G401.6 (cell line): ENCODE measurements around the gene AP3S2.
A peak's percentile ranks its signal among the peaks of the same experiment; 100 is the strongest.
"Not testable (repeated sequence)": the region's sequence is repeated elsewhere in the genome, so short reads cannot be mapped to it uniquely, and the experiment has no call there.

Source experiments
- FAIRE-seq: peaks from 2 replicates; lab custom pipeline; 2012; peaks lifted over from hg19 to GRCh38; lab: Jason Lieb, UNC

Gene AP3S2

DNA sequence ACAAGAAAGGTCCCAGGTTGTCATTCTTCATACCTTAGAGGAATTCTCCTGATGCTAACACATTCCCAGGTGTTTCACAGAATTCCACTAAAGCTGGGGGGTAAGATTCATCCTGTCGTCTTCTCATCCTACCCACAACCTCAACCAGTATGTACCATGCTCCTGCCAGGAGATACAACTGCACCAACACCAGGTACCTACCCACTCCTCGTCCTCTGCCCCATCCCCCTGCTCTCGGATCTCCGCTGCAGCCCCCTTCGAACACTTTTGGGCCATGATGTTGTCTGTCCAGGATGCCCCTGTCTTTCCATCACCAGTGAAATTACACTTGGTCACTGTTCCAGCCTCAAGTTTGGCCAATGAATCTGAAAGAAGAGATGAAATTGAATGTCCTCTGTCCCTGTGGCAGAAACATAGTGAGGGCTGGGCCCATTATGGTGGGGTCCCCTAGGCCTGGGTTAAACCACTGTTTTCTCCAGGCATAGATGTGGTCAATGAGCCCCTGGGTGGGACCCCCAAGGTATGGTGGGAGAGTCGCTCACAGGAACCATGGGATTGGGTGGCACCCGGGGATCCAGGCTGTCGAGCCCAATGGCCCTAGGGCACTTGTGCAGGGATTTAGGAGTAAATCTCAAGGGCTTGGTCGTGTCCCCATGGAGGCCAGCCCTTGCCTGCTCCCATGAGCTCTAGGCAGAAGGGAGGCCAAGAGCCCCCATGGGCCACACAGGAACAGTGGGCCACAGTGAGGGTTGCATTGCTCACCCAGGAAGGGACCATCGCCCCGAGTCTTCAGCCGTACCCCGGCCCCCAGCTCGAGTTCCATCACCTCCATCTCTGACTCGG is 9.4 kb upstream of the AP3S2 start:
- no peak for FAIRE-seq

DNA sequence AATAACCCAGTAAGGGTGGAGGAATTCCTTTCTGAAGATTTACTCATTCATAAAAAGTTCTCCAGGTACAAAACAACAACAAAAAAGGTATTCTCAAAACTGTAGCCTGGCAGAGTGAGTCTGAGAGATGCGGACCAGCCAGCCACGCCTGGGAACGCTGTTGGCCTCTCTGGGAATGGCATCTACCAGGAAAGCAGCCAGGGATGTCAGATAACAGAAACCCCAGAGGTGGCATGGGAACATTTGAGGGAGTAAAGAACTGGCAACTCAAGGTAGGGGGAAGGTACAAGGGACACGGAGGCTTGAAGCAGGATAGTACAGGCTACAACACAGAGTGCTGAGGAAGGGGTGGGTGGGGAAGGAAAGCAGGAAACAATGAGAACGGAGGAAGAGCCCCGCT is 7.1 kb upstream of the AP3S2 start:
- FAIRE-seq = no peak

GRCh38 chr15:89899951-89900567 is 6.3 kb upstream of the AP3S2 start:
- FAIRE-seq = no peak

DNA sequence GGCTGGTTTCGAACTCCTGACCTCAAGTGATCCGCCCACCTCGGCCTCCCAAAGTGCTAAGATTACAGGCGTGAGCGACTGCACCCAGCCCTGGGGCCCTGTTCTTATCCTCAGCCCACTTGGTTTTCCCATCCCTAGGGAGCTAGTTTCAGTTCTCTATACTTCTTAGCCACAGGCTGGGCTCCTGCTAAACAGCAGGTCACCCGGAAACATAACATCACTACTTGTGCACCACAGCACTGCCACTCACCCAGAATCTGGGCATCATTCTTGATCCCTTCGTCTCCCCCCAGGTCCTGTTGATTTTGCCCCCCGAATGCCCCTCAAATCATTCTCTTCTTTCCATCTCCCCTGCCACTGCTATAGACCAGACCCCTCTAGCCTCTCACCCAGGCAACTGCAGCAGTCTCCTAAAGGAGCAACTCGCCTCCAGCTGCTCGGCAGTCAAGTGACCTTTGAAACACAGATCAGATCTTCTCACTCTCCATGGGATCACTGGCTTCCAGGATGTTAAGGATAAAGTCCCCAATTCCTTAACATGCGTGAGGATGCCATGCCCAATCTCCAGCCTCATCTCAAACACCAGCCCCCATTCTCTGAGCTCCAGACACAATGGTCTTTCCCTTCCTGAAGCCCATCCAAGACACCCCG is 5.6 kb upstream of the AP3S2 start:
- FAIRE-seq = no peak

DNA sequence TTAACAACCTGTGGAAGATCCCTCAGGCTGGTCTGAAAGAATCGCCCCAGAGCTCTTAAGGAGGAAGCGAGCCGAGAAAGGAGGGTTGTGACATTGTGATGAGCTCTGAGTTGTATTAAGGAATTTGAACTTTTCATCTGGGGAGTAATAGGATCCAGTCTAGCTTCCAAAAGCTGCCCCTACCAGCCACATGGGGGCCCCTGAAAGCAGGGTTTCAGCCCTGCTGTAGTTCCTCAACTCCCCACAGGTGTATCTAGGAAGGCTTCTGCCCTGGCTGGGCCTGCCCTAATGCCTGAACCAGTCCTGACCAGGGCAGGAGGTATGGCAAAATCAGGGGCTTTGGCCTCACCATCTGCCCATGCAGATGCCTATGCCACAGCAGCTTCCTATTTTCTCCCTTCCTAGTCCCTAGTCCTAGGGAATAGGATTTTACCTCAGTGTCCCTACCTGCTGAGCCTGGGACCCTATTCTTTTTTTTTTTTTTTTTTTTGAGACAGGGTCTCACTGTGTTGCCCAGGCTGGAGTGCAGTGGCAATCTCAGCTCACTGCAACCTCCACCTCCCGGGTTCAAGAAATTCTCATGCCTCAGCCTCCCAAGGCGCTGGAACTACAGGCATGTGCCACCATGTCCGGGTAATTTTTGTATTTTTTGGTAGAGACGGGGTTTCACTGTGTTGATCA is 5.0 kb upstream of the AP3S2 start:
- FAIRE-seq = no peak

- FAIRE-seq = no peak
Observed at GRCh38 chr15:89898146-89898545, 4.4 kb upstream of the AP3S2 start.

- no peak for FAIRE-seq
Observed at GRCh38 chr15:89893027-89893426, 767 bp downstream of the AP3S2 start.

DNA sequence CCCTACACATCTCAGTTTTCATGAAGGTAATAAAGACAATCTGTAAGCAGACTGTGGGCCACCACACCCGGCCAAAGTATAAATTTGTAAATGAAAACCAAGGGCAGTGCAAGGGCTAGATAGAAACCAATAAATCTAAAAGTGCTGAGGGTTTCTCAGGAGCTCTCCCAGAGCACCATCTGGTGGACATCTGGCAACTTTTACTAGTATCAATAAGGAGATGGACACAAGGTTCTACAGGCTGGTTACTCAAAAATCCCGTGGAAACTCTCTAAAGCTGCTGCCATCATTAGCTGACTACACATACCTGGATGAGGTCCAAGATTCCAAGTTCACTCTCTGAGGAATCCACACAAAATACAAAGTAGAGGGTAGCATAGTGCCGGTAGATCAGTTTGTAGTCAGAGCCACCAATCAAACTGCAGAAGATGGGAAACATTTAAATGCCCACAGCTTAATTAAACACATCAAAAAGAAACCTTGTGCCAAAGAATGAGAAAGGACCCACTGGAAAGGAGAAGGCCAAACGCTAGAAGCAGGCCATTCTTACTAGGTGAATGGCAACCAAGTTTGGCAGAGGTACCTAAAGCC is 5.5 kb downstream of the AP3S2 start:
- FAIRE-seq = peak; percentile 44

- FAIRE-seq = no peak
Observed at GRCh38 chr15:89885611-89886010, 8.2 kb downstream of the AP3S2 start.

DNA sequence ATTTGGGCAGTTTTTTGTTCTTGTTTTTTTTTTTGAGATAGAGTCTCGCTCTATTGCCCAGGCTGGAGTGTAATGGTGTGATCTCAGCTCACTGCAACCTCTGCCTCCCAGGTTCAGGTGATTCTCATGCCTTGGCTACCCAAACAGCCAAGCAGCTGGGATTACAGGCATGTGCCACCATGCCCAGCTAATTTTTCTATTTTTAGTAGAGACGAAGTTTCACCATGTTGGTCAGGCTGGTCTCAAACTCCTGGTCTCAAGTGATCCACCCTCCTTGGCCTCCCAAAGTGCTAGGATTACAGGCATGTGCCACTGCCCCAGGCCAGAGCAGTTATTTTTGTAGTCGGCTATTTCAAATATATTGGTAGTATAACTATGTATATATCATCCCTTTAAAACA is 8.6 kb downstream of the AP3S2 start:
- FAIRE-seq = not testable (repeated sequence)

DNA sequence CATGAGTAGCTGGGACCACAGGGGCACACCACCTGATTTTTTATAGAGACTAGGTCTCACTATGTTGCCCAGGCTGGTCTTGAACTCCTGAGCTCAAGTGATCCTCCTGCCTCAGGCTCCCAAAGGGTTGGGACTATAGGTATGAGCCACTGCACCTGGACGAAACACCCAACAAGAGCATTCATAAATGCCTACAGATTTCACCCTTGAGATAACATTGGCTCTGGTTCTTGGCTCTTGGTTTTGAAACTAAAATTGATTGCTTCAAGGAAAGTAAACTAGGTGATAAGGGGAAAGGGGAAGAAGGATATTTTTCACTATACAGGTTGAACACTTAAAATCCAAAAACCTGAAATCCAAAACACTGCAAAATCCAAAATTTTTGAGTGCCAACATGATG is 10.3 kb downstream of the AP3S2 start:
- no peak for FAIRE-seq

- FAIRE-seq = no peak
Observed at GRCh38 chr15:89880727-89881126, 13.1 kb downstream of the AP3S2 start.

DNA sequence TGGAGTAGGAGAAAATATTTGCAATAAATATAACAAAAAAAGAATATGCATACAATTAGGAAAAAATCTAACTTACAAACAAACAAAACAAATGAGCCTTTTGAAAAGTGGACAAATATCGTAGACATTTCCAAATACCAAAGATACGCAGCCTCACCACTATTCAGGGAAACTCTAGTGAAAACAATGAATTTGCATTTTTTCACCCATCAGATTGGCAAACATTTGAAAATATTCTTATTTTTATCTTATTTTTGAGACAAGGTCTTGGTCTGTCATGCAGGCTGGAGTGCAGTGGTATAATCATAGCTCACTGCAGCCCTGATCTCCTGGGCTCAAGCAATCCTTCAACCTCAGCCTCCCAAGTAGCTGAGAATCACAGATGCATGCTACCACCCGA is 15.5 kb downstream of the AP3S2 start:
- FAIRE-seq = no peak

DNA sequence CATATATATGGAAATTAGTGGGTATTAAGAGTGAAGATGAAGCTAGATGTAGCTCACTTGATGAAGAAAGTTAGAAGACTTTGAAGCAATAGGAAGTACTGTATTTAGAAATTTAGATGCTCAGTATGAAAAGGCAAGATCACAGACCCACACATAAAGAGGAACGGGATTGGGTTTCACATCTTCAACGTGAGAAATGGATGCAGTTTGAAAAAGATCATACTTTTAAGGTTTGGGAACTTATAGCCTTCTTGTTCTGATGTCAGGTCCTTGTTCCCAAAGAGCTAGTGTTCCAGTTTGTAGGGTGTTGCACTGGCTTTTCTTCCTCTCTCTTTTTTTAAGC is 16.7 kb downstream of the AP3S2 start:
- no peak for FAIRE-seq

- FAIRE-seq = no peak
Observed at GRCh38 chr15:89876396-89877082, 17.3 kb downstream of the AP3S2 start.

- no peak for FAIRE-seq
Observed at GRCh38 chr15:89875741-89876140, 18.1 kb downstream of the AP3S2 start.

DNA sequence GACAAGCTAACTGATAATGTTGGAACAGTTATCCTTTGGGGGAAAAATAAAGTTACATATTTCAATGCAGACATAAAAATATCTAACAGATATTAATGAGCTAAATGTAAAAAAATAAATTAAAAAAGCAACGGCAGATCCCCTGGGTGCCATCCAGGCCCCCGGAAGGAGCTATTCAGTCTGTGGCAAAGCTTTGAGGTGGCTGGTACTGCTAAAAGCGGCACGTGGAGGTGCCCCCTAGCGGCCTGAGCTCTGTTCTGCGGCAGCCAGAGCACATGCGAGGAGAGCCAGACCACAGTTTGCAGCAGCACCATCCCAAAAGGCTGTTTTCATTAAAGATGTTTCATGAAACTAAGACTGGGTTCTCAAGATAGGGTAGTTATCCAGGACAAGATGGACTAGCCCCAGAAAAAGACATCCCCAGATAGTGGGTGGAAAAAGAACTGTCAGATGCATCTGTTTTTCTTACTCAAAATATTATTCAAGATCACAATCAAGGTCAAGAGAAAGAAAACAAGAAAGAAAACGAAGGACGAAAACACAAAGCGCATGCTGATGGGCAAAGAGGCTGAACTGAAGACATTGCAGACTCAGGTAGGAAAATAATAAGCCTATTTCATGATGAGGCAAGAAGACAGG is 18.7 kb downstream of the AP3S2 start:
- peak; percentile 60 for FAIRE-seq

GRCh38 chr15:89870688-89871288 is 23.0 kb downstream of the AP3S2 start:
- FAIRE-seq = no peak

- FAIRE-seq = no peak
Observed at GRCh38 chr15:89870006-89870405, 23.8 kb downstream of the AP3S2 start.

GRCh38 chr15:89869490-89869889 is 24.3 kb downstream of the AP3S2 start:
- not testable (repeated sequence) for FAIRE-seq
